CD4-positive, alpha-beta memory T cell (primary cell): ENCODE results near the gene TBX6. TPM values are rescaled to one million over a fixed set of nuclear protein-coding genes. Genes with fewer than 3 reads are reported as not detected.
"Not testable (repeated sequence)": the region's sequence is repeated elsewhere in the genome, so short reads cannot be mapped to it uniquely, and the experiment has no call there.

ENCODE experiments used
- CTCF ChIA-PET: fragments of 350-600 bp; sonication (Branson Sonifier 250); formaldehyde crosslinking; loops from one replicate; lab custom pipeline; 2021; ENCODE audit warnings: inconsistent platforms; ENCODE audit not compliant: partially characterized antibody; lab: Charles Lee
- POLR2A ChIA-PET: fragments of 350-600 bp; sonication (Branson Sonifier 250); formaldehyde crosslinking; loops from one replicate; lab custom pipeline; 2021; ENCODE audit not compliant: partially characterized antibody; lab: Charles Lee
- DNase-seq, 5 donors: peaks; one replicate each; pipeline versions ENCODE4 v3.0.0 to v3.0.0-alpha.2; 2020 to 2022; ENCODE audit warnings: mixed read lengths in 1 of 5
- H3K27ac ChIP-seq: one replicate; pipeline ENCODE4 v1.7.0; 2013; ENCODE audit warnings: low read depth, low read length
- H3K27me3 ChIP-seq: 2 replicates; pipeline ENCODE4 v1.7.0; 2013; ENCODE audit warnings: mild to moderate bottlenecking, low read length, moderate library complexity; ENCODE audit not compliant: insufficient read depth
- H3K36me3 ChIP-seq: 2 replicates; pipeline ENCODE4 v1.7.0; 2013; ENCODE audit warnings: mild to moderate bottlenecking, low read length, moderate library complexity; ENCODE audit not compliant: insufficient read depth
- H3K4me1 ChIP-seq: 2 replicates; pipeline ENCODE4 v1.7.0; 2013; ENCODE audit warnings: mild to moderate bottlenecking, low read length, moderate library complexity; ENCODE audit not compliant: insufficient read depth
- H3K4me3 ChIP-seq, 2 donors: one replicate each; pipeline ENCODE4 v1.7.0; 2013; ENCODE audit warnings: low read length in 2 of 2, mild to moderate bottlenecking in 1 of 2
- H3K9me3 ChIP-seq, 2 donors: one replicate each; pipeline ENCODE4 v1.7.0; 2013; ENCODE audit warnings: low read length in 2 of 2, control low read depth in 1 of 2; ENCODE audit not compliant: control insufficient read depth in 1 of 2
- H3K27ac Mint-ChIP-seq, 7 donors: one replicate each; pipeline ENCODE4 v1.8.0; 2020 to 2021; ENCODE audit warnings: mixed read lengths in 7 of 7, mild to moderate bottlenecking in 6 of 7, inconsistent platforms in 3 of 7, moderate library complexity in 3 of 7
- H3K27me3 Mint-ChIP-seq, 2 donors: one replicate each; pipeline ENCODE4 v1.8.0; 2020 to 2021; ENCODE audit warnings: mixed read lengths in 2 of 2
- H3K36me3 Mint-ChIP-seq, 2 donors: one replicate each; pipeline ENCODE4 v1.8.0; 2020 to 2021; ENCODE audit warnings: mixed read lengths in 2 of 2, inconsistent platforms in 1 of 2, mild to moderate bottlenecking in 1 of 2
- H3K4me1 Mint-ChIP-seq, 4 donors: one replicate each; pipeline ENCODE4 v1.8.0; 2020 to 2021; ENCODE audit warnings: mixed read lengths in 4 of 4, mild to moderate bottlenecking in 1 of 4
- H3K4me3 Mint-ChIP-seq, 8 donors: one replicate each; pipeline ENCODE4 v1.8.0; 2020 to 2021; ENCODE audit warnings: mixed read lengths in 8 of 8, mild to moderate bottlenecking in 7 of 8, moderate library complexity in 6 of 8, inconsistent platforms in 3 of 8
- H3K9me3 Mint-ChIP-seq, 8 donors: one replicate each; pipeline ENCODE4 v1.8.0; 2020 to 2021; ENCODE audit warnings: mixed read lengths in 8 of 8, mild to moderate bottlenecking in 5 of 8, inconsistent platforms in 3 of 8, moderate library complexity in 1 of 8
- intact Hi-C: fragments of 100-400 bp; cut with micrococcal nuclease; formaldehyde crosslinking; loops from one replicate; pipeline ENCODE4 v1.15.1; 2023
- polyA plus RNA-seq, 2 donors: library from polyadenylated mRNA; unstranded; fragments of 300-500 nt; fragmentation: Illumina TruSeq; gene quantifications; one replicate each; pipeline ENCODE4 v1.2.3, GENCODE V29; 2021
- total RNA-seq, 2 experiments: library from RNA; stranded (reverse); gene quantifications; one replicate each; pipeline ENCODE4 v1.2.3, GENCODE V29; 2021

Gene TBX6
- total and polyA plus RNA-seq, 4 experiments from 2014 or later = 0.36 to 1.4 (median 1.3) TPM; not detected in 1

DNA sequence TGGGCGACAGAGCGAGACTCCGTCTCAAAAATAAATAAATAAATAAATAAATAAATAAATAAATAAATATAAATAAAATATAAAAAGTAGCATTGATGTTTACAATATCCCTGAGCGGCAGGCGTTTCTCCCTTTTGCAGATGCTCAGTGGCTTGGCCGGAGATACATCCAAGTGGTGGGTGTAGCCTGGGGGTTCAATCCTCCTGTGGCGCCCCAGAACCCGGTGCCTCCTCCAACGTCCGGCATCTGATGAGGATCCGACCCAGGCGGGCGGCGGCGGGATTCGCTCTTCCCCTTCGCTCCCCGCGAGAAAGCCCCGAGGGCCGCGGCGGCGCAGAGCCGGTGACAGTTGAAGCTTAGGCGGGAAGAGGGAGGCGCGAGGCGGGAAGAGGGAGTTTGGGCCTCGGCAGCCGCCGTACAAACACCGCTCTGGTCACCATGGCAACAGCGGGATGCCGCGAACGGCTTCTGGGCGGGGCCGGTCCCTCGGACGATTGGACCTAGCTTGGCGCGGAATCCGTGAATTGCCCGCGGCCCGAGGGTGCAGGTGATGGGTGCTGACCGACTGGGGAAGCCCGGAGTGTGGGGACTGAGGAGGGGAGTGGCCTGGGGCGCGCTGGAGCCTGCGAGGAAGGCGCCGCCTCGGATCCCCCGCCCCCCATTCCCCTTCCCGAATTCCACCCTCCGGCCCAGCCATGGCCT lies 38.9 kb downstream of the TBX6 start:
- H3K27ac ChIP-seq = no peak overlapping the region
- no peaks in the 10 kb centered on the region for H3K27me3 ChIP-seq
- intact Hi-C loops = loop anchor here (1.0 kb wide), 2 partner anchors 12 to 38 kb away; partner anchors contain the start of genes ALDOA and TBX6
- peak overlapping the region in 6 of 7 donors; percentile 53 to 94 (median 79) for H3K27ac Mint-ChIP-seq
- H3K4me1 ChIP-seq = peaks cover 21% of the 10 kb centered on the region
- no peaks in the 10 kb centered on the region for H3K27me3 Mint-ChIP-seq
- peaks cover 10 to 31% (median 23%) of the 10 kb centered on the region in 4 donors for H3K4me1 Mint-ChIP-seq
- peak overlapping the region; percentile 84 to 93 (median 87) for H3K4me3 Mint-ChIP-seq
- peaks cover 0 to 2% (median 0%) of the 10 kb centered on the region in 8 donors for H3K9me3 Mint-ChIP-seq
- peaks cover 0 to 1% of the 10 kb centered on the region in 2 donors for H3K36me3 Mint-ChIP-seq
- peak; percentile 80 to 88 (median 82) for DNase-seq
- H3K9me3 ChIP-seq = no peaks in the 10 kb centered on the region
- POLR2A ChIA-PET = interaction anchor here (0.9 to 5.0 kb wide), 5 partner anchors 12 to 133 kb away, joined by 3 to 91 read pairs (median 3); partner anchors contain the start of genes ALDOA, PPP4C and TBX6
- peak overlapping the region; percentile 23 to 64 for H3K4me3 ChIP-seq
- CTCF ChIA-PET = interaction anchor here (0.6 to 4.1 kb wide), 4 partner anchors 10 to 206 kb away, joined by 3 to 21 read pairs (median 4); partner anchors contain the start of genes ALDOA and TLCD3B
- no peaks in the 10 kb centered on the region for H3K36me3 ChIP-seq

DNA sequence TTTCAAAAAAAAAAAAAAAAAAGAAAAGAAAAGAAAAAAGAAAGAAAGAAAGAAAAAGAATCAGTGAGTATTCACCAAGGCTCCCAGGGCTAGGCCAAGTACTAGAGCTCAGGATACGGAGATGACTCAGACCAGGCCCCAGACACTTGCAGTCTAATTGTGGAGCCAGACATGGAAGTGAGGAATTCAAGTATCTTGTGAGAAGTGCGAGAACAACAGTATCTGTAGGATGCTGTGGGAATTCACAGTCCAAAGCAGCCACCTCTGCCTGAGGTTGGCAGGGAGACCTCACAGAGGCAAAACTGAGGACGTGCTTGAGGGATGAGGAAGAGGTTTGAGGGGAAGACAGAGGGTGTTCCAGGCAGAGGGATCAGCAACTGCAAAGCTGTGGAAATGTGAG lies 40.2 kb downstream of the TBX6 start:
- Histone ChIP-seq H3K27me3 (no peaks in the 10 kb centered on the region), H3K4me3 (no peak overlapping the region), H3K4me1 (peaks cover 21% of the 10 kb centered on the region), H3K36me3 (no peaks in the 10 kb centered on the region), H3K27ac (no peak overlapping the region), H3K9me3 (no peaks in the 10 kb centered on the region)
- intact Hi-C loops = no loop called here
- Mint-ChIP-seq H3K27ac (peak overlapping the region in 5 of 7 donors; percentile 36 to 90 (median 67)), H3K27me3 (no peaks in the 10 kb centered on the region), H3K36me3 (peaks cover 0 to 1% of the 10 kb centered on the region in 2 donors), H3K4me3 (peak overlapping the region in 7 of 8 donors; percentile 20 to 79 (median 55)), H3K4me1 (peaks cover 10 to 31% (median 23%) of the 10 kb centered on the region in 4 donors), H3K9me3 (peaks cover 0 to 1% (median 0%) of the 10 kb centered on the region in 8 donors)
- no peak for DNase-seq
- ChIA-PET POLR2A (interaction anchor here (5.0 kb wide), 1 partner anchor 13 kb away, joined by 91 read pairs; the partner anchor contains the start of gene ALDOA), CTCF (interaction anchor here (1.0 kb wide), 1 partner anchor 21 kb away, joined by 3 read pairs; the partner anchor contains the start of gene TLCD3B)

DNA sequence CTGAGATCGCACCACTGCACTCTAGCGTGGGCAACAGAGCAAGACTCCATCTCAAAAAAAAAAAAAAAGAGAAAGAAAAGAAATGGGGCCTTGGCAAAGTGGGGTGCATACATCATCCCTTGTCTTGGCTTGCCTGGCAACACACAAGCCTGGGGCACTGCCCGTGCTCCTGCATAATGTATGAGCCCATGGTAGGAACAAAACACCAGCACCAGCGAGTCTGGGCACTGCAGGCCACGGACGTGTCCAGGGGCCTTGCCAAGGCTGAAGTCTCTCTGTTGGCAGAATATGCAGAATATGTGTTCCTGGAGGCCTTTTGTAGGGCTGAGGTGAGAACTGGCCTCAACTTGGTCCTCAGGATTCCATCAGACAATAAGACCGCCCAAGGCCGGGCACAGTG lies 41.9 kb downstream of the TBX6 start:
- CTCF ChIA-PET = no interaction called here
- H3K27ac ChIP-seq = no peak overlapping the region

DNA sequence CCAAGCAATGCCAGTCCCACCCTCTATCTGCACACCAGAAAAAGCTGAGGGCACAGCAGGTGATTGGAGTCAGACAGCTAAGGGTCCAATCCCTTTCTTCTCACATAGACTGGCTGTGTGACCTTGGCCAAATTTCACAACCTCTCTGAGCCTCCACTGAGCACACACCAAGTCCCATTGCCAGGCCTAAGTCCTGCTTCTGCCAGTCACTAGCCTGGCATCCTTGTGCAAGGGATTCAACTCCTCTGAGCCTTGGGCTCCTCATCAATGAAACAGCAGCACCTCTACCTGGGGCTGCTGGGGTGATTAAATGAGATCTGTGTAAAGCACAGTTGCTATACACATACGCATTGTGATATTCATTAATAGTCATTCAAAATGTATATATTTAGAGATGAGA lies 45.1 kb downstream of the TBX6 start:
- Histone ChIP-seq H3K27ac (no peak overlapping the region), H3K4me3 (no peak overlapping the region), H3K9me3 (no peaks in the 10 kb centered on the region), H3K4me1 (no peaks in the 10 kb centered on the region), H3K27me3 (no peaks in the 10 kb centered on the region), H3K36me3 (no peaks in the 10 kb centered on the region)
- DNase-seq = no peak
- no peaks in the 10 kb centered on the region for H3K9me3 Mint-ChIP-seq
- no peak overlapping the region for H3K27ac Mint-ChIP-seq
- intact Hi-C loops = no loop called here
- ChIA-PET CTCF (interaction anchor here (0.8 to 1.2 kb wide), 2 partner anchors 10 to 14 kb away, joined by 3 to 5 read pairs; no protein-coding TSS in a partner anchor), POLR2A (no interaction called here)
- no peak overlapping the region for H3K4me3 Mint-ChIP-seq
- H3K4me1 Mint-ChIP-seq = peaks cover 0 to 8% (median 6%) of the 10 kb centered on the region in 4 donors
- H3K27me3 Mint-ChIP-seq = peaks cover 0 to 2% of the 10 kb centered on the region in 2 donors
- no peaks in the 10 kb centered on the region for H3K36me3 Mint-ChIP-seq

More for the DNA sequence above, 41.9 kb downstream of the TBX6 start:
- no peaks in the 10 kb centered on the region for H3K27me3 ChIP-seq
- no peak for DNase-seq
- Mint-ChIP-seq H3K4me3 (no peak overlapping the region), H3K36me3 (peaks cover 0 to 1% of the 10 kb centered on the region in 2 donors), H3K9me3 (no peaks in the 10 kb centered on the region), H3K27me3 (no peaks in the 10 kb centered on the region), H3K27ac (peak overlapping the region in 1 of 7 donors; percentile 67), H3K4me1 (peaks cover 7 to 28% (median 18%) of the 10 kb centered on the region in 4 donors)
- H3K4me3 ChIP-seq = no peak overlapping the region
- H3K4me1 ChIP-seq = peaks cover 12% of the 10 kb centered on the region
- POLR2A ChIA-PET = no interaction called here
- H3K36me3 ChIP-seq = no peaks in the 10 kb centered on the region
- intact Hi-C loops = no loop called here
- no peaks in the 10 kb centered on the region for H3K9me3 ChIP-seq

DNA sequence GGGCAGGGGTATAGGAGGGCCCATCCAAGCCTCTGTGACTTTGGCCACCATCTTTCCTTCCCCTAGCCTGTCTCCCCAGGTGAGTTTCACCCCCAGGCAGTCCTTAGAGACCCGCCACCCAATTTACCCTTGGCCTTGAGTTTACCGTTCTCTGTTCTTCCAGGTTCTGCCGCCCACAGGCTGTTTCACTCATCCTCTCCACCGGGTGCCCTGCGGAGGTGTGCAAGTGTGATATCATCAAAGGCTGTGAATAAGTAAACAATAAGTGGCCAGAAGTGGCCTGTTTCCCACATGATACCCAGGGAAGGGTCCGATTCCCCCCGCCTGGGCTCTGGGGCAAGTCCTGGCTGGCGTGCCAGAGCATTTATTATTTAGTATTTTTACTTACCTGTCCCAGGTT lies 45.5 kb downstream of the TBX6 start:
- ChIA-PET CTCF (no interaction called here), POLR2A (no interaction called here)
- Histone ChIP-seq H3K27ac (no peak overlapping the region), H3K4me3 (no peak overlapping the region), H3K27me3 (no peaks in the 10 kb centered on the region), H3K4me1 (no peaks in the 10 kb centered on the region), H3K9me3 (no peaks in the 10 kb centered on the region), H3K36me3 (no peaks in the 10 kb centered on the region)
- Mint-ChIP-seq H3K9me3 (no peaks in the 10 kb centered on the region), H3K4me3 (no peak overlapping the region), H3K4me1 (peaks cover 0 to 5% (median 4%) of the 10 kb centered on the region in 4 donors), H3K27me3 (peaks cover 0 to 2% of the 10 kb centered on the region in 2 donors), H3K27ac (no peak overlapping the region), H3K36me3 (no peaks in the 10 kb centered on the region)
- intact Hi-C loops = no loop called here
- DNase-seq = no peak

DNA sequence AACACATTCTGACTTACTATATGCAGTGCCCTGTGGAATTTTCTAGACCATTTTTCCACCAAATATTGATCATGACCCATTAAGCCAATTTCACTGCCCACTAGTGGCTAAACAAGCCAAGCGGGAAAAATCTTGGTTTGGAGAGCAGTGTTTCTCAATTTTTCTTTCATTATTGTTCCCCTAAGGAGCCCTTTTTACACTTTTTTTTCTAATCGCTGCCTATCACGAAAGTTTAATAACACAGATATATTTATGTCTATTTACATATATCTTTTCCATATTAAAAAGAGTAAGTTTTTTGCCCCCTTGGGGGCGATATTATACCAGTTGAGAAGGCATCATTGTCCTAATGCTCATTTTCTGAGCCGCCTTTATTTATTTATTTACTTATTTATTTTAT lies 49.9 kb downstream of the TBX6 start:
- Histone ChIP-seq H3K27ac (no peak overlapping the region), H3K4me1 (no peaks in the 10 kb centered on the region), H3K4me3 (no peak overlapping the region), H3K27me3 (no peaks in the 10 kb centered on the region), H3K36me3 (no peaks in the 10 kb centered on the region), H3K9me3 (no peaks in the 10 kb centered on the region)
- intact Hi-C loops = loop anchor here (1.0 kb wide), 1 partner anchor 367 kb away; no protein-coding TSS in a partner anchor
- peak in 3 of 5 donors; percentile 26 to 39 (median 38) for DNase-seq
- H3K27me3 Mint-ChIP-seq = peaks cover 0 to 5% of the 10 kb centered on the region in 2 donors
- ChIA-PET POLR2A (no interaction called here), CTCF (interaction anchor here (1.0 to 3.5 kb wide), 3 partner anchors 10 to 14 kb away, joined by 3 to 26 read pairs (median 5); no protein-coding TSS in a partner anchor)
- no peaks in the 10 kb centered on the region for H3K36me3 Mint-ChIP-seq
- no peak overlapping the region for H3K27ac Mint-ChIP-seq
- H3K9me3 Mint-ChIP-seq = no peaks in the 10 kb centered on the region
- H3K4me3 Mint-ChIP-seq = no peak overlapping the region
- peaks cover 0 to 5% (median 2%) of the 10 kb centered on the region in 4 donors for H3K4me1 Mint-ChIP-seq

DNA sequence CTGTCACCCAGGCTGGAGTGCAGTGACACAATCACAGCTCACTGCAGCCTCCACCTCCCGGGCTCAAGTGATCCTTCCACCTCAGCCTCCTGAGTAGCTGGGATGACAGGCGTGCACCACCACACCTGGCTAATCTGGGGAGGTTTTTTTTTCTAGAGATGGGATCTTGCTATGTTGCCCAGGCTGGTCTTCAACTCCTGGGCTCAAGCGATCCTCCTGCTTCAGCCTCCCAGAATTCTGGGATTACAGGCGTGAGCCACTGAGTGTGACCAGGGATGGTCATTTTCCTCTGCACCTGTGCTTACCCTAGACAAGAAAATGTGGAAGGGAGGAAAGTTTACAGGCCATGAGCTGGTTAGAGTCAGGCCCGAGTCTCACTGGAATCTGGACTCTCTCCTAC lies 51.0 kb downstream of the TBX6 start:
- H3K36me3 ChIP-seq, H3K4me1 ChIP-seq, intact Hi-C loops, POLR2A ChIA-PET, H3K4me3 ChIP-seq, DNase-seq, H3K4me1 Mint-ChIP-seq, H3K4me3 Mint-ChIP-seq, H3K9me3 Mint-ChIP-seq, H3K27me3 ChIP-seq, H3K27me3 Mint-ChIP-seq, H3K27ac ChIP-seq, H3K36me3 Mint-ChIP-seq, H3K27ac Mint-ChIP-seq, H3K9me3 ChIP-seq: not testable (repeated sequence)
- CTCF ChIA-PET = interaction anchor here (1.0 to 1.6 kb wide), 3 partner anchors 9 to 225 kb away, joined by 3 to 5 read pairs (median 3); partner anchors contain the start of gene PAGR1
